DMS114 treated with DMSO at 0.1 percent for 48 hours (cell line): ENCODE measurements around the gene TP53RK.
"Not testable (repeated sequence)": the region's sequence is repeated elsewhere in the genome, so short reads cannot be mapped to it uniquely, and the experiment has no call there.

Experiments
- DNase-seq: peaks from one replicate; lab custom pipeline; 2025; ENCODE audit not compliant: unreplicated experiment; lab: John Stamatoyannopoulos, UW

TP53RK gene

DNA sequence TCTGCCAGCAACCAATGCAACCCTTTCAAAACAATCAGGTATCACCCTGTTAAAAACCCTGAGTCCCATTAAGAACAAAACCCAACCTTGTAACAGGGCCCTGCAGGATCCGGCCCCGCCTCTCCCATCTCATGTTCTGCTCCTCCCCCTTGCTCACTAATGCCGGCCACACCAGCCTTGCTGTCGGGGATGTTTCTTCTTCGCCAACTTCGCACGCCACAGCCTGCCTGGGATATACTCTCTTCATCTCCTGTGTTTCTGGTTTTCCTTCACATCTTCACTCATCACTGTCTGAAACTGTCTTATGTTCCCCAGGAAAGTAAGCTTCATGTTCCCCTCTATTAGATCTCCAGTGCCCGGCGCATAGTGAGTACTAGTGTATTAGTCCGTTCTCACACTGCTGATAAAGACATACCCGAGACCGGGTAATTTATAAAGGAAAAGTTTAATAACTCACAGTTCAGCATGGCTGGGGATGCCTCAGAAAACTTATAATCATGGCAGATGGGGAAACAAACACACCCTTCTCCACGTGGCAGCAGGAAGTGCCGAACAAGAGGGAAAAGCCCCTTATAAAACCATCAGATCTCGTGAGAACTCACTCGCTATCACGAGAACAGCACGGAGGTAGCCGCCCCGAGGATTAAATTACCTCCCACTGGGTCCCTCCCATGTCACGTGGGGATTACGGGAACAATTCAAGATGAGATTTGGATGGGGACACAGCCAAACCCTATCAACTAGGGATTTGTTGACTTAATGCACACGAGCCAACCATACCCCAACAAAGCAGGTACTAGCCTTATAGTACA is 5.1 kb downstream of the TP53RK start:
- no peak for DNase-seq

DNA sequence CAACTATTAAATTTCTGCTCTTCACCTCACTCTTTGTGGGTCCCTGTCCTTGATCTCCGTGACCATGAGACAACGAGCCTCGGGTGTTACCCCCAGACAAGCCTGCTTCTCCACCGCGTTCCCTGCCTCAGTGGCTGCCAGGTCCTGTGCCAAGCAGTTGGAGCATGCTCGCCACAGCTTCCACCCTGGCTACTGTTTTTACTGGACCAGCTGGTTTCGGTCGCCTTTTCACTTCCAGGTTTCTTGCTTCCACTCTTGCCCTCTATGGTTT is 5.6 kb downstream of the TP53RK start:
- no peak for DNase-seq

DNA sequence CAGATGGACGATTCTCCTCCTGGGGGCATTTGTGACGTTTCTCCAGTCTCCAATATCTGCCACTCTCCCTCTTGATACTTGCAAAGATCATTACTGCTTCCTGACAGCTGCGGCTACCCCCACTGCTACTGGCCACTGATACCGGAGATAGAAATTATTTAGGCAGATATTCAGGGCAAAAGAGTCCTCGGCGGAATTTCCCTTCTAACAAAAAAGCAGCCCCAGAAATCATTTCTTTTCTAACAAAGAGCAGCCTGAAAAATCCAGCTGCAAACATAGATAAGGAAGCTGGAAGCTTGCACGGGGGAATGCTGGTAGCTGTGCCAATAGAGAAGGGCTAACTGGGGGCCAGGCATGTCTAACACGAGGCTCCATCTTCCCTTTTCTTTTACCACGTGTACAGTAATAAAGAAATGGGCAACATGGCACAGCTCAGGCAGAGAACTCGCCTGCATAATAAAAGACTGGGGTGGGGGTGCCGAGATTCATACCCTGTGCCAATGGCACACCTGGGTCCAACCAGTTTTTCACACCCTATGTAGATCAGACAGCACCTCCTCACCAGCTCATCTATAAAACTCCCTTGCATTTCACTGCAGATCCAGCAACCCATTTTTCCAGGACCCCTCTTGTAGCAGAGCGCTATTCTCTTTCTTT is 6.1 kb downstream of the TP53RK start:
- no peak for DNase-seq

DNA sequence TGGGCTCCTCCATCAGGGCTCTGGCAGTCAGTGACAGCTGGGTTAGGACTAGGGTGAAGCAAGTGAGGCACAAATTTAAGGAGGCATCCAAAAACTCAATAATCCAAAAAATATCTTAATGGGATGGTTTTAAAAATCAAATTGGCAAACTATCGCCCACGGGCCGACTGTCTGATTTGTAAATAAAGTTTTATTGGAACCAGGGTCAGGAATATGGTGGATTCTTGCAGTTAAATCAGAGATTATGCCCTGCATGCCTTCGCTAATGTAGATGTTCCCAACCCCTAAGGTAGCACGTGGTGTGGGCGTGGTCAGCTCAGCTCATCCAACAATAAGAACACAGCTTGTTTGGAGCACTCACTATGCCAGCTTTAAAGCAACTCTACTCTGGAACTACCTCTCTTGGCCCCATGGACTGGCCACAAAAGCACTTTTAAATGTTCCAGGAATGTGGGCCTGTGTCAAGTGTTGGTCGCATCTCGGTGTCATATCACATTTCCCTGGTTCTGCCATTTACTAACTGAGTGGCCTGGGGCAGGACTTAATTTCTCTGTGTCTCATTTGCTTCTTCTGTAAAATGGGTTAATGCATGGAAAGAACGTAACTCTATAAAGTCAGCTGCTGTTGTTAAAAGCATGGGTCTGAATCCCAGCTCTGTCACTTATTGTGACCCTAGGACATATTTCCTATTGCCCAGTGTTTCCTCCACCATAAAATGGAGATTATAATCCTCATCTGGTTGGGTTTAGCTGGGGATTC is 7.0 kb downstream of the TP53RK start:
- DNase-seq, result no peak

DNA sequence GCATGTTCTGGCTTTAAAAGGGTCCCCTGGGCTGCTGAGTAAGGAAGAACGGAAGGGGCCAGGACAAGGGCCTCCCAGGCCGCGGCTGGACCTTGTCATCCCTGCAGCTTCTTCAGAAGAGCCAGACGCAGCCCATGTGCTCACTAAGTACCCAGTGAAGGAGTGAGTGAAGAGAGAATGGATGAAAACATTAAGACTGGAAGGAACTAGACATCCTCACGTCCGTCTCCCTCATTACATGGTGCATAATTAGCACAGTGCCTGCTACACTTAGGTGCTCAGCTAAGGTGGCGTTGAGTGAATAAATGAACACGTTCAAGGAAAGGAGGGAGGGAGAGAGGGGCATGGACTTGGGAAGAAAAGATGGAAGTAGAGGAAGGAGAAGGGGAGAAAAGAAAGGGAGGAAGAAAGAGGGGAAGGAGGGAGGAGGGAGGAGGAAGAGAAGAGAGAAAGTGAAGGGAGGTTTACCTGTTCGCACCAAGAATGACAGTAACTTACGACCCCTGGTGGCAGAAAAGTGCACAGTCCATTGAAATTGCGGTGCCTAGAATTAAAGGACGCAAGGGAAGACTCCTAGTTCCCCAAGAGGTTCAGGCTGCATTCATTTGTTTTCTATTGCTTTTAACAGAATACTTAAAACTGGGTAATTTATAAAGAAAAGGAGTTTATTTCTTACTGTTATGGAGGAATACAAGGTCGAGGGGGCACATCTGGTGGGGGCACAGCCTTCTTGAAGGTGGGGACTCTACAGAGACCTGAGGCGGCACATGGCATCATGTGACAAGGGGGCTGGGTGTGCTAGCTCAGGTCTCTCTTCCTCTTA is 8.0 kb downstream of the TP53RK start:
- peak; percentile 23 for DNase-seq

DNA sequence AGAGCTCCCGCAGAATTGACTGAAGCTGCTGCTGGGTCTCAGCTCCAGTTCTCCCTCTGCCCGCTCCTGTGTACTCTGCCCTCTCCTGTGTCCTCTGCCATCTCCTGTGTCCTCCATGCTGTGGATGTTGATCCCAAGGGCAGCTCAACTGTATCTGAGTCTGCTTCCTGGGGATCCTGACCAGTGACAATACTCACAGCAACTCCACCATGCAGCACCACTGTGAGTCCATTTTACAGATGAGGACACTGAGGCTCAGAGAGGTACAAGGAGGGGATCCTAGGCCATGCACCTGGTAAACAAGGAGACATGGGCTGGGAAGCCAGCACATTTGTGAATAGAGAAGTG is 8.6 kb downstream of the TP53RK start:
- DNase-seq, result no peak

DNA sequence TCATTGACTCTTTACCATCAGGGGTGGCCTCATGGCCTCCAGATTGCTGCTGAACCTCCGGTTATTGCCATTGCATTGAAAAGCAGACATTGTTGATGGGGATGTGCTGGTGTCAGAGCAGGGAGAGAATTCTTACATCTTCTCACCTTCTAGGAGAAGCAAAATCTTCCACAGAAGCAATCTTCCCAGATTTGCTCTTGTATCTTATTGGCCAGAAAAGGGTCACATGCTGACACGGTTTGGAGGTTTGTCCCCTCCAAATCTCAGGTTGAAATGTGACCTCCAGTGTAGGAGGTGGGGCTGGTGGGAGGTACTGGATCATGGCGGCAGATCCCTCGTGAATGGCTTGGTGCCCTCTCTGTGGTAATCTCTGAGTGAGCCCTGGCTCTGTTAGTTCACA is 10.7 kb downstream of the TP53RK start:
- no peak for DNase-seq

DNA sequence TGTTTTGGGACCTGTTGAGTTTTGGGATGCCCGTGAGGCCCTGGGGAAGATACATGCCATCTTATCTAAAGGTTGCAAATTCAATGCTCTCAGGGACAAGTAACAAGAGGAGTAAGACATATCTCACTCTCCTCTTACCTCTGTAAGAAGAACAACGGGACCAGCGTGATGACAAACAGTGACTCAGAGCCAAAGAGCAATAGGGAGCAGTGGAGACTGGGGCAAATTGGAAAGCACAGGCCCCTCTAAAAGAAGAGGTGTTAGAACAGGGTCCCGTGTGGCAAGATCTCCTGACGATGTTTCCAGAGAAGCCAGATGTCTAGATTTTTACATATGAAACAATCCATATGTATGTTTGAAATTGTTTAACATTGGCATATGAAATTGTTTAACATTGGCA is 11.6 kb downstream of the TP53RK start:
- no peak for DNase-seq

DNA sequence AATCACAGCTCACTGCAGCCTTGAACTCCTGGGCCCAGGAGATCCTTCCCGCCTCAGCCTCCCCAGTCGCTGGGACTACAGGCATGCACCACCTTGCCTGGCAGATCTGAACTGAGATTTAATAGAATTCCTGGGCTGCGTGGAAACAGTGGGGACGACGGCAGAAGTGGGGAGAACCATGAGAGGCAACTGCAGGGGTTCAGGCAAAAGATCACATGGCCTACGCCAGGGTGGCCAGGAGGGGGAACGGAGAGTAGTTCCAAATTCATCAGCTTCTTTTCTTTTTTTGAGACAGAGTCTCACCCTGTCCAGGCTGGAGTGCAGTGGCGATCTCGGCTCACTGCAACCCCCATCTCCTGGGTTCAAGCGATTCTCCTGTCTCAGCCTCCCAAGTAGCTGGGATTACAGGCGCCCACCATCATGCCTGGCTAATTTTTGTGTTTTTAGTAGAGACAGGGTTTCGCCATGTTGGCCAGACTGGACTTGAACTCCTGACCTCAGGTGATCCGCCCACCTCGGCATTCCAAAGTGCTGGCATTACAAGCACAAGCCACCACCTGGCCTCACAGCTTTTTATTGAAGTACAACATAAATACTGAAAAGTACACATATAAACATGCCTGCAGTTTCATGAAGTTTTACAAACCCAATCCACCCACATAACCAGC is 12.5 kb downstream of the TP53RK start:
- DNase-seq, result not testable (repeated sequence)

DNA sequence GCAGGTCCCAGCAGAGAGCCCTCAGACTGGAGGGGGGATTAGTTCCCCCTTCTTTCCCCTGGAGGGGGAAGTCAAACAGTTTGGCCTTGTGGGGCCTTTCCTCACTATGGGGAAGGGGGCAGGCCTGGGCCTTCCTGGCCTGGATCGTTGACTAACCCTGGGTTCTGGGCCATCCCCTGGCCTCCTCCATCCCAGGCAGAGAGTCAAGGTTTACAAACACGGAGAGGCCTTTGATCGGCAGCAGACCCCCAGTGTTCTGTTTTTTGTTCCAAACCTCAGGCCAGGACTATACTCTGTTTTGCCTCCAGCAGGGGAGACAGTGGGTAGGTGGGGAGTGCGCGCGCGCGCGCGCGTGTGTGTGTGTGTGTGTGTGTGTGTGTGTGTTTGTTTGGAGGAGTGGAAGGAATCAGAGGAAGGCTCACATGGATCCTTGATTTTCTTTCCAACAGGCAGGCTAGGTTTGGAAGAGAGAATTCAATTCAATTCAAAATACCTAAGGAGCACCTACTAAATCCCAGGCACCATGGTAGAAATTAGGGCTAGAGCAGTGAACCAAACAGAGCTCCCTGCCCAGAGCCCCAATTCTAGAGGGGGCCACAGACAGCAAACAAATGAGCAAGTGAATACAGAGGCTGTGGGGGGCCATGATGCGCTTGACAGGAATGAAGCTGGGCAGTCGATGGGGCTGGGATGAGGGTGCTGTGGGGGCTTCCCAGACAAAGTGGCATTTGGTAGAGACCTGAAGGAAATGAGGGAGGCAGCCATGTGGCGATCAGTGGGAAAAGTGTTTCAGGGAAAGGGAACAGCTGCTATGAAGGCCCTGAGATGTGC is 14.8 kb downstream of the TP53RK start:
- no peak for DNase-seq

DNA sequence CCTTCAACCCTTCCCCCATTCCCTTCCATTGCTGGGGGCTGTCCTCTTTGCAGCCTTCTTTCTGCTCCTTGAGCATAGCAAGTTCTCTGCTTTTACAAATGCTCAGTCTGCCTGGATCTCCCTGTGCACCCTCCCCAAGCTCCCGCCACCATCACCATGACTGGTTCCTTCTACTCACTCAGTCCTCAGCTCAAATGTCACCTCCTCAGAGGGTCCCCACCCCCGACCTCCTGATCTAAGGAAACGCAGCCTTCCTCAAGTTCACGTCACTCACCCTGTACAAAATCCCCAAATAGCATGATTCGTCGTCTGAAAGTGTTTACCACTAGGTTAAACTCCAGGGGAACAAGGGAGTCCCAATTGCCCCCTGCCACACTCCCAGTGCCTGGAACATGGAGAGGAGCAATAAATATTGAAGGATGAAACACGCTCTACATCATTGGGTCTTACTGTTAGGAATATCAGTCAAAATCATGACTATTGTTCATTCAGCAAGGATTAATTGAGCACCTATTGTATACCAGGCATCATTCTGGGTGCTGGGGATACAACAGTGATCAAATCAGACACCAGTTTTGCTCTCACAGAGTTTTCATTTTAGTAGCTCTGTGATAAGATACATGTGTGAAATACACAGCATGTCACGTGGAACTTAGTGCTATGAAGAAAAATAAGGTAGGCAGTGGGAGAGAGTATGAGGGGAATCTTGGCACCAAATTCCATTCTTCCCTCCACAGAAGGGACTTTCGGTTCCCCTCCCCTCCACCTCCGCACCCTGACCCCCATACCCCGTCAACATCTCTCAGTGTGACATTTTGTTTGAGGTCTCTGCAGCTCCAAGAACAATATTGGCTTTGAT is 15.6 kb downstream of the TP53RK start:
- DNase-seq, result no peak

DNA sequence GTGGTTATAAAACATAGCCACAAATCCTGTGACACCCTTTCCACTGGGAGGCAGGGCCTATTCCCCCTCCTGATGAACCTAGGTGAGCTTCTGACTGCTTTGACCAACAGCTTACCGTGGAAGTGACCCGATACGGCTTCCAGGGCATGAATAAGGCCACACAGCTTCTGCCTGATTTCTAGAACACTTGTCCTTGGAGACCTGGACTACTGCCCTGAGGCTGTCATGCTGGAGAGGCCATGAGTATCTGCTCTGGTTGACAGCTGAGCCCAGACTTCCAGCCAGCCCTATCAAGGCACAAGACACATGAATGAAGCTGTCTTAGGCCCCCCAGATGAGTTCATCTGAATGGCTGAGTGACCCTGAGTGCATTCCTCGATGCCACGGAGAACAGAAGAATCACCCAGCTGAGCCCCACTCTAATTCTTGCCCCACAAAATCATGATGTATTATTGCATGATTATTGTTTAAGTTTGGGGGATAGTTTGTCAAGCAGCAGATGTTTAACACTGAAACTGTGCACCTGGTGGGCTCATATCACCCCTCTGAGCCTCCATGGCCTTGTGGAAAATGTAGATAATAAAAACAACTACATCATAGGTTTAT is 16.6 kb downstream of the TP53RK start:
- no peak for DNase-seq

DNA sequence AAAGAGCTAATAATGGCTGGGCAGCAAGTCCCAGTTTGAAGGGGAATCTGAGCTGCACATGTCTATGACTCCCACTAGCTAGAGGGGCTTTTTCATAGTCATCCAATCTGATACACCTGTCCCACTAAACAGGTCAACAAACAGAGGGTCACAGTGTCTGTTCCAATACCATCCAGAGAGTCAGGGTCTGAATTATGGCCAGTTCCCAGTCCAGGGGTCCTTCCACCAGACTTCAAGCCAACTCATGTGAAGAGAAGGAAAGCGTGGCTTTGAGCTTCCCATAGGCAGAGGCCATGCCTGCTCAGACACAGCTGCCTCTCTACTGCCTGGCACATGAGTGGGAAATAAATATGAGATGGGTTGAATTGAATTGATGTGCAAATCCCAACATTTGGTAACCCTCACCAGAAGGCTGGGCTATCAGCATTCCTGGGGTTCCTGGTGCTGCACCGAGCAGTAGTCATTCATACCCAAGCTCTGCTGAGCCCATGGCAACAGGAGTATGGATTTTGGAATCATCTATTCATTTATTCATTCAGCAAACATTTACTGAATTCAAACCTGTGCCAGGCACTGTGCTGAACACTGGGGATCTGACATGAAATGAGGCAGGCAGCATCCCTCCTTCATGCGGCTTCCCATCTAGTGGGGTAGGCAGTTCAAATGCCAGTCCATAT is 17.2 kb downstream of the TP53RK start:
- DNase-seq, result no peak

DNA sequence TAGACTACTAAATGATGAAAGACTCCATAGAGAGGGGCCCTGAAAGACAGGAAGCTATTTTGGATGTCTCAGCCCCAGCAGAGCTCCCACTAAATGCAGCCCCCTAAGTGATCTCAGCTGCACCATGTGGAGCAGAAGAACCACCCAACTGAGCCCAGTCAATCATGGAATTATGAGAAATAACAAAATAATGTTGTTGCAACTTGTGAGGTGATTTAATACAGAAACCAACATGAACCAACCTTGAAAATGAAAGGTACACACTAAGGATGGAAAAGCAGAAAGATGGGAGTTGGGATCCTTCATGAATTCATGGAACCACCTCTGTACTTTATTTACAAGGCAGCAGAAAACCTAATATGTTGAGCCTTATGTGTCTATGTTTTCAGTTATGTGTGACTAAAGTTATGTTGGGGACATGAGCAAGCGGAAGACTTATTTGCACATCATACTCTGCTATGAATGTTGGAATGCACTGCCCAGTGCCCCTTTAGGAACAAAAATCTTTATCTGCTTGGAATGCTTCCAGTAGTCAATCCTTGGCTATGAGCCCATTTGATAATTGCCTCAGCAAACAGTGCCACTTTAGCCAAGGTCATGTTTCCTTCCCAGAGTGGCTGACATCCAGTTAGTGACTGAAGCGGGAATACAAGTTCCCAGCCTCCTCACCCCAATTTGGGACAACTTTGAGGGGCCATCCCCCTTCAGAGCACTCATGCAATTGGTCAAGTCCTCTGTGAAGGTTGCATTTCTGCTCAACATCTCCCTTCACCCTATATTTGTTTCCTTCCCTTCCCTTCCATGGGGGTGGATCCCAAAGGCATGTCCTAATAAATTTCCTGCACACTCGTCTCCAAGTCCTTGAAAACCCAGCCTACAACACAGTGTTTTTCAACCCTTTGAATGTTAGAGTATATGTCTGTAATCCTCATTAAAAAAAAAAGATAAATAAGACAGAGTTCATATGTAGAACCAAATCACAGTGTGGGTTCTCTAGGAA is 18.4 kb downstream of the TP53RK start:
- DNase-seq, result no peak

DNA sequence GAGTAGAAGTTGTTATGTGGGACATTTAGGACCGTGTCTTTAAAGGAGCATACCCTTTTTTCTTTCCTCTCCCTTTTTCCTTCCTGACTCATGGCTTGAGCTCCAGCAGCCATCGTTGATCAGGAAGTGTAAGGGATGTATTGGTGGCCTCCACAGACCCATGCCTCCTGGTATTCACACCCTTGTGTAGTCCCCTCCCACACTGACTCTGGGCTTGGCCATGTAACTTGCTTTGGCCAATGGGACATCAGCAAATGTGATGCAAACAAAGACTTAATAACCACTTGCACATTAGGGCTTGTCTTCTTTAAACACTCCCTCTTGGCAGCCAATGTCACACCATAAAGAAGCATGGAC is 19.0 kb downstream of the TP53RK start:
- no peak for DNase-seq

DNA sequence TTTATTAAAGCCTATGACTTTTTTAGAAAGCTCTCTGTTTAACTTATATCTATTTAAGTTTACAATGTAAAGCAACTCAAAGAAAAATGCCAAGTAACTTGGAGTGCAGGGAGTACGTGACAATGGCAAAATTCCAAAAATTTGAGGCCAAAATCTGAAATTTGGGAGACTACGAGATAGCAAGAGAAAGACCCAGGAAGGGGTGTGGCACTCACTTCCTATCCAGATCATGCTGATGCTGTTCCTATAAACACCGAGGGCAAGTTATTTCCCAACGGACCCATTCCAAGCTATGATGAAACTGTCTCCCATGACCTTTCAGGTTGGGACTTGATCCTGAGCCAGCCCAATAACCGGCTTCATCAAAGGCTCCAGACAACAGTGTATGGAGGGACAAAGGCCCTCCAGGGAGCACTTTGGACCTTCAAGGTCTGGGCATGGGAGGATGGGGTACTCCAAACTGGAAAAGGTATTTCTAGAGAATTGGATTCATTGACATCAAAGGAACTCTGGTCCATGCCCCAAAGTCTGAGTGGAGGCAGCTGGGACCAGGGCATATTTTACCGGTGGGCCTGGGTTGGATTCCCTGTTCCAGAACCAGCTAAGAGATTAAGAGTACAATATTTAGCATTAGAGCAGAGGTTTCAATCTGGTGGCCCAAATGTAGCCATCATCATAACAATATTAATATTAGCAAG is 22.3 kb downstream of the TP53RK start:
- no peak for DNase-seq
